GM18526 (cell line): ENCODE measurements around the gene PCGF2.

Source experiments
- POLR2A ChIP-seq: IDR thresholded peaks from 3 replicates; pipeline ENCODE4 v1.6.1; 2011; ENCODE audit not compliant: insufficient read length; ENCODE audit errors: extremely low read depth

PCGF2 gene

DNA sequence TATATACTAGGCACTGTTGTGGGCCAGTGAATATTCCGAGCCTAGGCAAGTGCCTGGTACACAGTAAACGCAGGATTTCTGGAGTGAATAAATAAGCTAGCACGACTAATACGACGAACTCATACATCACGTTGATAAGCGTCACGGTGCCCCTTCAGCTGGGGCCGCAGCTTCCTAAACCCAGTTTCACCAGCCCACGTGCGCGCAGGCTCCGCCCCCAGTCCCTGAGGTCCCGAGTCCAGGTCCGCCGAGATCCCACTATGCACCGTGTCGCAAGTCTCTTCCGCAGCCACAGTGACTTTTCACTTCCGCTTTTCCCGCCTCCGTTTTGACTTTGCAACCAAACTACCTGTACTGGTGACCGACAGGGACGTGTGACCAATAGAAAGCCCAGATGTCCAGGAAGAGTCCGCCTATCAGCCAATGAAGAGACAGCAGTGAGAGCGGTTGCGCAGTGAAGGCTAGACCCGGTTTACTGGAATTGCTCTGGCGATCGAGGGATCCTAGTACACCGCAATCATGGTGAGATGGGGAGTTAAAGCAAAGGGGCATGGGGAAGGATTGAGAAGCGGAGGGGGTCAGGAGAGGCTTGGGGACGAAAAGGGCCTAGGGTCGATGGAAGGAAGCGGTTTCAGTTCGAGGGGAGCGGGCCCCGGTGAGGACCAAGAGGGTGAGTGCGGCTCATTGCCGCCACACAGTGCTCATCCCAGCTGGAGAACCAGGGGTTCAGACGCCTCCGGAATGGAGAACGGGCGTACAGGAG lies 4.4 kb upstream of the PCGF2 start, which contains the start of gene PSMB3:
PSMB3 (plus strand) TSS at position 434 of the 763 bp plus-strand sequence; CDS start at position 520, 86 bp downstream.
- TF ChIP-seq POLR2A = peak; percentile 45

- TF ChIP-seq POLR2A = peak; percentile 20
Observed at GRCh38 chr17:38751808-38752307, 3.7 kb upstream of the PCGF2 start.

DNA sequence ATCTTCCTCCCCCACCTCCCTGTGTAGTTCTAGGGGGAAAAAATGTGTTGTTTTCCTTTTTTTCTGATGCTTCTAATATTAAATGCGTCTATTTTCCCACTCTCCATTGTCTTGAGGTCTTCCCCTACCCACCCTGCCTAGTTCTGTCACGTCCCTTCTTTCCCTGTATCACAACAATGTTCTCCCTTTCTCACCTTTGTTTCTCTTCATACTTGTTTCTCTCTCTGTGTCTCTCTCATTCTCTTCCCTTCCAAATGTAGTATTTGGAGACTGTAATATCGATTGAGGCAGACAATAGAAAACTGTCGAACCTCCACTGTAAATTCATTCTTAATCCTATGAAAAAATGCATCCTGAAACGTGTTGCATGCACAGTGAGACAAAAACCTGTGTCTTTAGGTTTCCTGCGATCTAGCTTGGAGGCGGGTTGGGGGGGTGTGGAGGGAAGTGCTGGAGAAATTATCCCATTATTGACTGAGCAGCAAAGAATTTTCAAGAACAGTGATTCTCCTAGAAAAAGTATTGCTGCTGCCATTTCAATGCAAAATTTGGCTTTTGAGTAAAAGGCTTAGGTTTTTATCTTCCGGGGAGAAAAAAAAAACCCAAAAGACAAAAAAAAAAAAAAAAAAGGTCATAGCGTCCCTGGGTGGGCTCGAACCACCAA lies 3.1 kb upstream of the PCGF2 start:
- TF ChIP-seq POLR2A = no peak

- TF ChIP-seq POLR2A = no peak
Observed at GRCh38 chr17:38750312-38751121, 2.4 kb upstream of the PCGF2 start.

DNA sequence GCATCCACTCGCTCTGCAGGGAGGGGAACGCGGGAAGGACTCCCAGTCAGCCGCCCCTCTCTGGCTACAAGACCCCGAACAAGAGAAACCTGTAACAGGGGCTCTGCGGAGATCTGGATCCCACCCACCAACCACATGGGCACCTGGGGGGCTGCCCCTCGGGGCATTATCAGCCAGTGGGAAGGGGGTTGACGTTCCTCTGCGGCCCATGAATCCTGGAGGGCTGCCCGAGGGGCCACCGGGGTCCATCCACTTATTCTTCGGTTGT lies 1.8 kb upstream of the PCGF2 start:
- TF ChIP-seq POLR2A = no peak

GRCh38 chr17:38749223-38750043 lies 1.3 kb upstream of the PCGF2 start:
- peak; percentile 51 for TF ChIP-seq POLR2A

GRCh38 chr17:38748892-38749222 lies 721 bp upstream of the PCGF2 start:
- TF ChIP-seq POLR2A = no peak

DNA sequence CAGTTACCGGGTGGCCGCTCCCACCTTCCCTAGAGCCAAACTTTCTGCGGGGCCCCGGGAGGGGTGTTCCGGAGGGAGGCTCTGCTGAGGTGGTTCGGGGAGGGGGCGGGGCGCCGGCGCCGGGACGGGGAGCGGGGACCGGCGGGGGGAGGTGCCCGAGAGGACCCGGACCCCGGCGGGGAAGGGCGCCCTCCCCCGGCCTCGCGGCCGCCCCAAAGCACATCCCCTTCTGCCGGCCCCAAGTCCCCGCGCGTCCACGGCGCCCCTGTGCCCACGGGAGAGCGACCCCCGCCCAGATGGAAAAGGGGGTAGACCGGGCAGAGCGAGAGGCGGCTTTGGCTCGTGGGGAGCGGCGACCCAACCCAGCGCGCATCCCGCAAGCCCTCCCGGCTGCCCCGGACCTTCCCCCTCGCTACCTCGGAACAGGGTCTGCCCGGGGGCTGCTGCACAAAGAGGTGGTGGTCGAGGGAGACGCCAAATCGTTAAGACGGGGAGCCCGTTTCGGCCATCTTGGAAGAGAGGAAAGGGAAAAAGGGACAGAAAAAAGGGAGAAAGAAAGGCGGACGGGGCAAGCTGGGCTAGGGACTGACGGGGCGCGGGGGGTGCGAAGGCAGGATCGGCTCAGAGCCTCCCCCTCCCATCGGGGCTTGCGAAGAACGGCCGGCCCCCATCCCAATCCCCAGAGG lies 530 bp downstream of the PCGF2 start:
- no peak for TF ChIP-seq POLR2A

DNA sequence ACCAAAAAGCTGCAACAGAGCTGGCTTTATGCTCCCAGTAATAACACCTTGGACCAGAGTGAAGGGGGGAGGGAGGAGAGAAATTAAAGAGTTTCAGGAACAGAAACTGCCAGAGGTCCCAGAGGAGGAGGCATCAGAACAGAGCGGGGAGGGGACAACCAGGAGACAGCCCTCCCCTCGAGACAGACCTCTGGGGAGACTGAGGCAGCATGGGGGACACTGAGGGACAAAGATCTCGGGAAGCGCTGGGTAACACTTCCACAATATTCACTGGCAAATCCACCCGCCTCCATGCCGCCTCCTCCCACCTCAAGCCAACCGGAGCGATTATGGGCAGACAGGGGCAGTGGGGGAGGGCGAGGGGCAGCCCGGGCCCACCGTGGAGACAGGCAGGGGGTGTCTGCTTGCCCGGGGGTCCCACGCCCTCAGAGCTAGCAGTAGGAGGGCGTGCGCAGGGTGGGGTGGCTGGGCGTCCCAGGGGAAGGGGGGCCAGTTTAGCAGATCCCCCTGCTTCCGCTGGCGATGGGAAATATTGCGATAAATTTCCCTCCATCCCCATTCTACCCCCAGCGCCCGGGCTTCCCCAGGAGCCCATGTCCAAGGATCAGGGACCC lies 1.2 kb downstream of the PCGF2 start:
- TF ChIP-seq POLR2A = no peak

DNA sequence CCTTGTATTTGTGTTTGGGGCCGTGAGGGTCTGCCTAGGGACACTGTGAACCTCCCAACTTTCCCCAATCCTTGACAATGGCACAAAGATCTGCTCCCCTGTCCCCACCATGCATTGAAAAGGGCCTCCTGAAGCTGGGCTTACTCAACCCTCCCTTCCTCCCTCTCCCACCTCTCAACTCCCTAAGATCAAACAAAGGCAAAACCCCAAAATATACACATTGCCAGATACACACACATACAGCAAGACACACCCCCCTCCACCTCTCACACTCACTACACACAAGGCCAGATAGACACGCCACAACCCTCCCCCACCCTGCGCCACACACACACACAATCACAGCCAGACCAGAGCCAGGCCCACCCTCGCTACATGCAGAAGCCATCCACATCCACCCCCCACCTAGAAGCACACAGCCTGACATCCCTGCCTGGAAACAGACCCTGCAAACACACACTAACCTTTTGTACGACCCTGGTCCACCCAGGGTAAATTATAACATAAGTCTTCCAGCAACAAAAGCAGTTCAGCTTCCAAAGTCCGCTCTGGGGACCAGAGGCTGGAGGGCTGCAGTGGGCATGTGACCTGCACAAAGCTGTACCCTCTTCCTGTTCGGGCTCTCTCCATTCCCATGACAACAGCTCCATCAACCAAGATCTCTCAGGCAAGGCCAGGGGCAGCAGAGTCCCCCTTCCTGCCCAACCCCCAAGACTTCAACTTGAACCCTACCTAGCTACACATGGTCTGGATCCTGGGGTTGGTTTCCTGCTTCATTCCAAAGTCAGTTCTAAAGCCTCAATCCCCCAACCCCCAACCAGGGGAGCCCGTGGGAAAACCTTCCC lies 1.9 kb downstream of the PCGF2 start:
- TF ChIP-seq POLR2A = no peak

GRCh38 chr17:38745545-38745944 lies 2.6 kb downstream of the PCGF2 start:
- no peak for TF ChIP-seq POLR2A

DNA sequence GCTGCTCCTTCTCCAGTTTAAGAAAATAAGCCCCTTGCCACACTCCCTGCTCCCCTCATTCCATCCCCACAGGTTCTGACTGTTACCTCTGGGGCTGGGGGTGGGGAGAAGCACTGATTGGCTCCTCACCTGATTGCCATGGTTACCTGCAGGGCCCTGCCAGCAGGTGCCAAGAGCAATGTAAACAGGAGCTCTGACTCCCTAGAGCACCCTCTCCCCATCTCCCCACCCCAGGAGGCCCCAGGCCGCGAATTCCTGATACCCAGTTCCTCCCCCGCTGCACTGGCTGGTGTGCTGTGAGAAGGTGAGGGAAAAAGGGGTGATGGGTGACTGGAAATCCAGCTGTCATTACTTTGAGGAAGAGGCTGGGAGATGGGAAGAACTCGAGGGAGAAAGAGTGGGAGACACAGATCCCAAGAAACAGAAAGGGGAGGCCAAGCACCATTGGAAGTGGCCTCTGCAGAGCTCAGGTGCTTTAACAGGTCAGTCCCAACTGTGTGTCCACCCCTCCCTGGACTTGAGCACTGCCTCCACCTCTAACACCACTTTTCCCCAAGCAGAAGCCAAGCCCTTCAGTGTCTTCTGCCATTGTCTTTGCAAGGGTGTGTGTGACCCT lies 4.5 kb downstream of the PCGF2 start:
- TF ChIP-seq POLR2A = no peak
